Measurements from ENCODE around the gene PDE6H. TPM values are rescaled to one million over a fixed set of nuclear protein-coding genes. Genes with fewer than 3 reads are reported as not detected.

Gene PDE6H
- total RNA-seq, 1 experiment from 2014 or later = not detected

DNA sequence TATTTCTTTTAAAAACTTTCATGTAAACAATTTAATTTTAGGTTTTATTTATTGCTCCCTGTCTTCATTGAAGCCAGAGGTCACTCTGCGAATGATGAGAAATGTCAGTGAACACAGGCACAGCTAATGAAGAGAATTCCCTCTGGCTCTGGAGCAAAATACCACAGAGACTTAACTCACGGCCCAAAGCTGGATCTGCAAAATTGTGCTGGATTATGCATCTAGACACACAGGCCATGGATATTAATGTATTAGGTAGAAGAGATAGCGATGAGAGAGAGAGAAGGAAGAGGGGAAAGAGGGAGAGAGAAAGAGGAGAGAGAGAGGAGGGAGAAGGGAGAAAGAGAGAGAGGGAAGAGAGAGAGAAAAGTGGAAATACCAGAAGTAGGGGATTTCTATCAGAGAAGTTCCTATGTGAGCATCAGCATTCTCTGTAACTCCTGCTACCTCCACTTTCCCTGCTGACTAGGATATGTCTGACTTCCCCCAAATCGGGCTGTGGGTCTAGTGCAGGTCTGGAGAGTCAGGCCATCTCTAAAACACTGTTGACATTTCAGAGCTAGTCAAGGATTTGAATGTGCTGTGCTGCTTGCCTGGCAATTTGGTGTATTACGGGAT lies 15.2 kb upstream of the PDE6H start:
- no peaks in the 10 kb centered on the region for H3K27me3 ChIP-seq (ENCODE audit: control insufficient read depth, insufficient read depth, low read length)
- no peak overlapping the region for H3K4me3 ChIP-seq (ENCODE audit: low read depth in 2 of 2, low read length in 2 of 2)
- DNase-seq (ENCODE audit: low read depth, low spot score) = no peak
- H3K9me3 ChIP-seq (ENCODE audit: control insufficient read depth, insufficient read depth, low read depth, low read length) = no peaks in the 10 kb centered on the region
- no peaks in the 10 kb centered on the region for H3K36me3 ChIP-seq (ENCODE audit: control insufficient read depth, insufficient read depth, low read length)
- in situ Hi-C loops (cut with HindIII; ENCODE audit: low pct_unique_long_range_greater_than_20kb, low sequenced_read_pairs) (no loop called here), intact Hi-C loops (cut with micrococcal nuclease; ENCODE audit: unreplicated experiment) (no loop called here)
- no peaks in the 10 kb centered on the region for H3K4me1 ChIP-seq (ENCODE audit: control insufficient read depth, insufficient read depth, low read length)
- ChIA-PET POLR2A (no interaction called here), CTCF (no interaction called here)
- no peak overlapping the region for H3K27ac ChIP-seq (ENCODE audit: low read length)
- TF ChIP-seq TCF7L2 (IDR thresholded peaks at IDR 0.05; ENCODE audit: low read depth, low read length) (no peak), SIN3A (IDR thresholded peaks at IDR 0.05; ENCODE audit: borderline replicate concordance, insufficient read depth, low read depth, low read length) (no peak), POLR2AphosphoS5 (IDR thresholded peaks at IDR 0.05; ENCODE audit: low read depth, low read length) (no peak)
- TF ChIP-seq, protein P1, sequence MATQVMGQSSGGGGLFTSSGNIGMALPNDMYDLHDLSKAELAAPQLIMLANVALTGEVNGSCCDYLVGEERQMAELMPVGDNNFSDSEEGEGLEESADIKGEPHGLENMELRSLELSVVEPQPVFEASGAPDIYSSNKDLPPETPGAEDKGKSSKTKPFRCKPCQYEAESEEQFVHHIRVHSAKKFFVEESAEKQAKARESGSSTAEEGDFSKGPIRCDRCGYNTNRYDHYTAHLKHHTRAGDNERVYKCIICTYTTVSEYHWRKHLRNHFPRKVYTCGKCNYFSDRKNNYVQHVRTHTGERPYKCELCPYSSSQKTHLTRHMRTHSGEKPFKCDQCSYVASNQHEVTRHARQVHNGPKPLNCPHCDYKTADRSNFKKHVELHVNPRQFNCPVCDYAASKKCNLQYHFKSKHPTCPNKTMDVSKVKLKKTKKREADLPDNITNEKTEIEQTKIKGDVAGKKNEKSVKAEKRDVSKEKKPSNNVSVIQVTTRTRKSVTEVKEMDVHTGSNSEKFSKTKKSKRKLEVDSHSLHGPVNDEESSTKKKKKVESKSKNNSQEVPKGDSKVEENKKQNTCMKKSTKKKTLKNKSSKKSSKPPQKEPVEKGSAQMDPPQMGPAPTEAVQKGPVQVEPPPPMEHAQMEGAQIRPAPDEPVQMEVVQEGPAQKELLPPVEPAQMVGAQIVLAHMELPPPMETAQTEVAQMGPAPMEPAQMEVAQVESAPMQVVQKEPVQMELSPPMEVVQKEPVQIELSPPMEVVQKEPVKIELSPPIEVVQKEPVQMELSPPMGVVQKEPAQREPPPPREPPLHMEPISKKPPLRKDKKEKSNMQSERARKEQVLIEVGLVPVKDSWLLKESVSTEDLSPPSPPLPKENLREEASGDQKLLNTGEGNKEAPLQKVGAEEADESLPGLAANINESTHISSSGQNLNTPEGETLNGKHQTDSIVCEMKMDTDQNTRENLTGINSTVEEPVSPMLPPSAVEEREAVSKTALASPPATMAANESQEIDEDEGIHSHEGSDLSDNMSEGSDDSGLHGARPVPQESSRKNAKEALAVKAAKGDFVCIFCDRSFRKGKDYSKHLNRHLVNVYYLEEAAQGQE (IDR thresholded peaks at IDR 0.05; ENCODE audit: insufficient read depth in 1 of 2, low read depth in 2 of 2, low read length in 1 of 2) = no peak
- TF ChIP-seq, protein P2, sequence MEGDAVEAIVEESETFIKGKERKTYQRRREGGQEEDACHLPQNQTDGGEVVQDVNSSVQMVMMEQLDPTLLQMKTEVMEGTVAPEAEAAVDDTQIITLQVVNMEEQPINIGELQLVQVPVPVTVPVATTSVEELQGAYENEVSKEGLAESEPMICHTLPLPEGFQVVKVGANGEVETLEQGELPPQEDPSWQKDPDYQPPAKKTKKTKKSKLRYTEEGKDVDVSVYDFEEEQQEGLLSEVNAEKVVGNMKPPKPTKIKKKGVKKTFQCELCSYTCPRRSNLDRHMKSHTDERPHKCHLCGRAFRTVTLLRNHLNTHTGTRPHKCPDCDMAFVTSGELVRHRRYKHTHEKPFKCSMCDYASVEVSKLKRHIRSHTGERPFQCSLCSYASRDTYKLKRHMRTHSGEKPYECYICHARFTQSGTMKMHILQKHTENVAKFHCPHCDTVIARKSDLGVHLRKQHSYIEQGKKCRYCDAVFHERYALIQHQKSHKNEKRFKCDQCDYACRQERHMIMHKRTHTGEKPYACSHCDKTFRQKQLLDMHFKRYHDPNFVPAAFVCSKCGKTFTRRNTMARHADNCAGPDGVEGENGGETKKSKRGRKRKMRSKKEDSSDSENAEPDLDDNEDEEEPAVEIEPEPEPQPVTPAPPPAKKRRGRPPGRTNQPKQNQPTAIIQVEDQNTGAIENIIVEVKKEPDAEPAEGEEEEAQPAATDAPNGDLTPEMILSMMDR (IDR thresholded peaks at IDR 0.05) = no peak
- no peak for ATAC-seq
- BruUV-seq (replicated peaks) = no TSS peak

DNA sequence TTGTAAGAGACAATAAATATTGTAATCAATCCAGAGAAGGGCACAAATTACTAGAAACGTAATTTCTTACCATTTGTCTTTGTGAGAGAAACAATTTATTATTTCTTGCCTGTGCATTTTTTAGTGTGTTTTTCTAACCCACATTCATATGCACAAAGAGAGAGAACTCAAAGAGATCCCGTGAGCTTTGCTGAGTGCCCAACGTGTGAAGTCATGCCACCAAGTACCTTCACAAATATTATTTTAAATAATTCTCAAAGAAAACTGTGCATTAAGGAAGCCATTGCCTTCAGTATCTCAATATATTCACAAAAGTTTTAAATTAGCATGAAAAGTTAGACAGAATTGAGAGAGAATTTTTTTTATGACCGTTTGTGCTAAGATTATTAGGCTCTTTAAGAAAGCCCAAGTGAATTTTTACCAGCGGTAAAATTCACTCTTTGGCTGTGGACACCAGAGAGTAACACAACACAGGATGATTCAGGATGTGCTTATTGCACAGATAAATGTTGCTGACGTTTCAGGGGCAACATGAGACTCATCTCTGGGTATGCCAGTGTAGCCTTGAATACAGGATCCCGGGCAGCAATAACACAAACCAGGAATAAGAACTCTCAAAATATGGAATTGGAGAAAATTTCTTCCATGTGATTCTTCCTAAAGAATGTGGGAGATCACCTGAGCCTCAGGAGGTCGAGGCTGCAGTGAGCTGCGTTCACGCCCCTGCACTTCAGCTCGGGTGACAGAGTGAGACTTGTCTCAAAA lies 14.3 kb upstream of the PDE6H start:
- Histone ChIP-seq H3K4me1 (ENCODE audit: control insufficient read depth, insufficient read depth, low read length) (no peaks in the 10 kb centered on the region), H3K36me3 (ENCODE audit: control insufficient read depth, insufficient read depth, low read length) (no peaks in the 10 kb centered on the region), H3K27me3 (ENCODE audit: control insufficient read depth, insufficient read depth, low read length) (no peaks in the 10 kb centered on the region), H3K4me3 (ENCODE audit: low read depth in 2 of 2, low read length in 2 of 2) (no peak overlapping the region), H3K9me3 (ENCODE audit: control insufficient read depth, insufficient read depth, low read depth, low read length) (no peaks in the 10 kb centered on the region), H3K27ac (ENCODE audit: low read length) (no peak overlapping the region)
- TF ChIP-seq TCF7L2 (IDR thresholded peaks at IDR 0.05; ENCODE audit: low read depth, low read length) (no peak), POLR2AphosphoS5 (IDR thresholded peaks at IDR 0.05; ENCODE audit: low read depth, low read length) (no peak), SIN3A (IDR thresholded peaks at IDR 0.05; ENCODE audit: borderline replicate concordance, insufficient read depth, low read depth, low read length) (no peak)
- TF ChIP-seq, protein P2 (IDR thresholded peaks at IDR 0.05) = no peak
- TF ChIP-seq, protein P1 (IDR thresholded peaks at IDR 0.05; ENCODE audit: insufficient read depth in 1 of 2, low read depth in 2 of 2, low read length in 1 of 2) = no peak
- intact Hi-C loops (cut with micrococcal nuclease; ENCODE audit: unreplicated experiment) = no loop called here
- BruUV-seq (replicated peaks) = no TSS peak
- ChIA-PET CTCF (no interaction called here), POLR2A (no interaction called here)
- in situ Hi-C loops (cut with HindIII; ENCODE audit: low pct_unique_long_range_greater_than_20kb, low sequenced_read_pairs) = no loop called here
- ATAC-seq (no peak), DNase-seq (ENCODE audit: low read depth, low spot score) (no peak)
